Astrocyte of the cerebellum (primary cell): Measurements from ENCODE around the gene TSHZ2.

ENCODE experiments used
- DNase-seq: peaks from one replicate; pipeline ENCODE4 v3.0.0-alpha.2; 2011; ENCODE audit warnings: low read depth
- H3K4me3 ChIP-seq: 2 replicates; pipeline ENCODE4 v1.5.1; 2011; ENCODE audit warnings: mild to moderate bottlenecking, low read depth, low read length, moderate library complexity
- CTCF ChIP-seq: IDR thresholded peaks from 2 replicates; pipeline ENCODE4 v1.5.1; 2012; ENCODE audit warnings: low read length, low read depth, moderate library complexity, mild to moderate bottlenecking; ENCODE audit errors: missing control alignments
- in situ Hi-C: cut with HindIII; loops from 2 replicates; pipeline ENCODE4 v1.10.0; 2017; ENCODE audit warnings: low sequenced_read_pairs

TSHZ2 gene

GRCh38 chr20:52999040-52999439 is 26.9 kb downstream of the TSHZ2 start:
- in situ Hi-C loops, result no loop called here
- DNase-seq, result no peak
- no peak overlapping the region for H3K4me3 ChIP-seq
- TF ChIP-seq CTCF, result no peak

- DNase-seq, result no peak
- TF ChIP-seq CTCF, result no peak
- no peak overlapping the region for H3K4me3 ChIP-seq
- in situ Hi-C loops, result no loop called here
Measured at GRCh38 chr20:53001498-53002301, 29.5 kb downstream of the TSHZ2 start.

- no peak for DNase-seq
- in situ Hi-C loops, result no loop called here
- H3K4me3 ChIP-seq, result no peak overlapping the region
- TF ChIP-seq CTCF, result no peak
Measured at GRCh38 chr20:53002786-53003185, 30.6 kb downstream of the TSHZ2 start.

GRCh38 chr20:53003420-53004154 is 31.4 kb downstream of the TSHZ2 start:
- in situ Hi-C loops, result no loop called here
- TF ChIP-seq CTCF, result no peak
- H3K4me3 ChIP-seq, result no peak overlapping the region
- DNase-seq, result no peak

GRCh38 chr20:53004267-53004813 is 32.2 kb downstream of the TSHZ2 start:
- DNase-seq, result no peak
- no peak overlapping the region for H3K4me3 ChIP-seq
- in situ Hi-C loops, result no loop called here
- no peak for TF ChIP-seq CTCF

- no peak overlapping the region for H3K4me3 ChIP-seq
- no peak for TF ChIP-seq CTCF
- in situ Hi-C loops, result no loop called here
- no peak for DNase-seq
Measured at GRCh38 chr20:53009979-53010735, 38.0 kb downstream of the TSHZ2 start.
